Subcutaneous abdominal adipose tissue (tissue), 5 donors: Measurements from ENCODE around the gene TBX2.

Experiments used
- H3K27ac ChIP-seq: one replicate; pipeline ENCODE4 v1.7.0; 2013; ENCODE audit warnings: low read depth, mild to moderate bottlenecking, inconsistent platforms, low read length, moderate library complexity
- H3K27me3 ChIP-seq, 5 donors: one replicate each; pipeline ENCODE4 v1.7.0; 2013; ENCODE audit warnings: low read length in 5 of 5, inconsistent platforms in 1 of 5; ENCODE audit not compliant: control insufficient read depth in 5 of 5, insufficient read depth in 4 of 5
- H3K36me3 ChIP-seq, 5 donors: one replicate each; pipeline ENCODE4 v1.7.0; 2013; ENCODE audit warnings: low read length in 5 of 5; ENCODE audit not compliant: control insufficient read depth in 5 of 5, insufficient read depth in 5 of 5
- H3K4me1 ChIP-seq, 5 donors: one replicate each; pipeline ENCODE4 v1.7.0; 2013; ENCODE audit warnings: low read length in 5 of 5, mild to moderate bottlenecking in 3 of 5, moderate library complexity in 1 of 5; ENCODE audit not compliant: control insufficient read depth in 5 of 5, insufficient read depth in 5 of 5
- H3K4me3 ChIP-seq, 5 donors: one replicate each; pipeline ENCODE4 v1.7.0; 2013; ENCODE audit warnings: low read length in 5 of 5, low read depth in 1 of 5
- H3K9ac ChIP-seq, 5 donors: one replicate each; pipeline ENCODE4 v1.7.0; 2013; ENCODE audit warnings: low read length in 5 of 5, mild to moderate bottlenecking in 4 of 5, moderate library complexity in 3 of 5
- H3K9me3 ChIP-seq, 5 donors: one replicate each; pipeline ENCODE4 v1.7.0; 2013; ENCODE audit warnings: low read length in 5 of 5; ENCODE audit not compliant: control insufficient read depth in 5 of 5
- donor health status: healthy.
- donor health status: healthy.
- donor health status: healthy.
- donor health status: healthy.
- donor health status: healthy.

Gene TBX2

DNA sequence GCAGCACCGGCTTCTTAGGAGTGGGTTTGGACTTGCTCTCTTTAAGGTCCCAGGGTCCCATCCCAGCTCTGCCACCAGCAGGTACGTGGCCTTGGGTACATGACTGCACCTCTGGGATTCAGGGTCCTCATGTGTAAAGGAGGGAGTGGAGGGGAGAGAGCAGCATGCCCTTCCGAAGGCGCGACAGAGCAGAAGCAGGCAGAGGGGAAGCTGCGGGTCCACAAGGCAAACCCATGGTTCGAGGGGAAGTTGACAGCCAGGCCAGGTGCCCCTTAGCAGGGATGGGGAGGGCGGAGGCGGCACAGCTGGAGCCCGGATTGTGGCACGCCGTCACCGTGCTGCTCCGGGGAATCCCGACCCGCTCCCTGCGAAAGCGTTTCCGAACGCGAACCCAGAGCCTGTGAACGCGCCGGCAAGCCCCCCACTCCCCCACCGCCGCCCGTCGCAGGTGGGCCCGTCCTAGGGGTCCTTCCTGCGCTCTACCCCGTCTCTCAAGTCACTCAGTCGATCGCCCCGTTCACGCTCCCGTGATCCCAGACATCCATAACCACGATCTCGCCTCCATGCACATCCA is 4.1 kb upstream of the TBX2 start:
- Histone ChIP-seq H3K27me3 (peaks cover 7 to 20% (median 18%) of the 10 kb centered on the region in 5 donors), H3K36me3 (peaks cover 0 to 4% (median 3%) of the 10 kb centered on the region in 5 donors), H3K27ac (no peak overlapping the region), H3K4me3 (peak overlapping the region in 3 of 5 donors; percentile 22 to 73 (median 34)), H3K9me3 (no peaks in the 10 kb centered on the region), H3K4me1 (peaks cover 0 to 35% (median 27%) of the 10 kb centered on the region in 5 donors), H3K9ac (no peak overlapping the region)

GRCh38 chr17:61395983-61396585 is 3.6 kb upstream of the TBX2 start:
- H3K4me1 ChIP-seq = peaks cover 0 to 41% (median 33%) of the 10 kb centered on the region in 5 donors
- H3K9ac ChIP-seq = peak overlapping the region in 2 of 5 donors; percentile 30 to 41
- H3K27me3 ChIP-seq = peaks cover 7 to 22% (median 18%) of the 10 kb centered on the region in 5 donors
- H3K27ac ChIP-seq = no peak overlapping the region
- peaks cover 0 to 4% (median 3%) of the 10 kb centered on the region in 5 donors for H3K36me3 ChIP-seq
- peak overlapping the region in 3 of 5 donors; percentile 22 to 73 (median 48) for H3K4me3 ChIP-seq
- no peaks in the 10 kb centered on the region for H3K9me3 ChIP-seq

DNA sequence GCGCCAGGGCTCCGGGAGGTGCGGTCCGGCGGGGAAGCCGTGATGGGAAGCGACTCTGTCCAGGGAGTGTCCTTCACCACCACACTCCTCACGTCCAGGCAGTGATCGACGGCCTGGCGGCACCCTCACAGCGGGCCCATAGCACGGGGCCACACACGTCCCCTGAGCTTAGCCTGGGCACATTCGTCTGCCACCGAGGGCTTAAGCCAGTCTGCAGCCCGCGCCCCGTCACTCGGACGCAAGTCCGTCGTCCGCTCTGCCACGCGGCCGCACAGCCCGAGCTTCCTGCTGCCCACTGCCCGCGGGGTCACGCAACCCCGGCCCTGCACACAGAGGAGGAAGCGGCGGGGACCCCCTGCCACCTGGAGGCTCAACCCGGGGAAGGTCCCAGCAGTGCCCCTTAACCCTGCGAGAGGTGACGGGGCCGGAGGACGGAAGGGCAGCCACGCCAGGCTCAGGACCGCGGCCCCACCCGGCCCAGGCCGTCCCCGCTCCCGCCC is 3.0 kb upstream of the TBX2 start:
- Histone ChIP-seq H3K9me3 (no peaks in the 10 kb centered on the region), H3K27me3 (peaks cover 11 to 28% (median 22%) of the 10 kb centered on the region in 5 donors), H3K9ac (peak overlapping the region in 2 of 5 donors; percentile 30 to 41), H3K27ac (no peak overlapping the region), H3K4me3 (peak overlapping the region in 4 of 5 donors; percentile 29 to 73 (median 50)), H3K4me1 (peaks cover 0 to 47% (median 38%) of the 10 kb centered on the region in 5 donors), H3K36me3 (peaks cover 0 to 5% (median 3%) of the 10 kb centered on the region in 5 donors)

GRCh38 chr17:61397086-61397842 is 2.4 kb upstream of the TBX2 start:
- Histone ChIP-seq H3K4me1 (peaks cover 0 to 51% (median 40%) of the 10 kb centered on the region in 5 donors), H3K9me3 (no peaks in the 10 kb centered on the region), H3K27me3 (peaks cover 15 to 33% (median 28%) of the 10 kb centered on the region in 5 donors), H3K9ac (peak overlapping the region in 2 of 5 donors; percentile 20 to 41), H3K36me3 (peaks cover 0 to 7% (median 0%) of the 10 kb centered on the region in 5 donors), H3K4me3 (peak overlapping the region in 4 of 5 donors; percentile 59 to 73 (median 66)), H3K27ac (no peak overlapping the region)

GRCh38 chr17:61398721-61399130 is 917 bp upstream of the TBX2 start:
- Histone ChIP-seq H3K36me3 (peaks cover 0 to 4% (median 0%) of the 10 kb centered on the region in 5 donors), H3K4me3 (peak overlapping the region; percentile 59 to 77 (median 69)), H3K9me3 (no peaks in the 10 kb centered on the region), H3K9ac (peak overlapping the region in 4 of 5 donors; percentile 21 to 80 (median 36)), H3K27ac (no peak overlapping the region), H3K27me3 (peaks cover 16 to 39% (median 34%) of the 10 kb centered on the region in 5 donors), H3K4me1 (peaks cover 0 to 62% (median 42%) of the 10 kb centered on the region in 5 donors)

DNA sequence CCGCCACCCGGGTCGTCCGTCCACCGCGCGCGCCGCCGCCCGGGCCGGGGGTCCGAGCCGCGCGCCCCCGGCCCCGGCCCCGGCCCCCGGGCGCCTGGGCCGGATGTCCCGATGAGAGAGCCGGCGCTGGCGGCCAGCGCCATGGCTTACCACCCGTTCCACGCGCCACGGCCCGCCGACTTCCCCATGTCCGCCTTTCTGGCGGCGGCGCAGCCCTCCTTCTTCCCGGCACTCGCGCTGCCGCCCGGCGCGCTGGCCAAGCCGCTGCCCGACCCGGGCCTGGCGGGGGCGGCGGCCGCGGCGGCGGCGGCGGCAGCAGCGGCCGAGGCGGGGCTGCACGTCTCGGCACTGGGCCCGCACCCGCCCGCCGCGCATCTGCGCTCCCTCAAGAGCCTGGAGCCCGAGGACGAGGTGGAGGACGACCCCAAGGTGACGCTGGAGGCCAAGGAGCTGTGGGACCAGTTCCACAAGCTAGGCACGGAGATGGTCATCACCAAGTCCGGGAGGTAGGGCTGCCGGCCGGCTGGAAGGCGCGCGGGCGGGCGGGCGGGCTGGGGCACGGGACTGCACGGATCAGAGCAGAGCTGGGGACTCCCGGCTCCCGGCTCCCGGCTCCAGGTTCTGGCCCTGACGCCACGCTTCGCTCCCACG is 548 bp downstream of the TBX2 start:
- peaks cover 0 to 76% (median 57%) of the 10 kb centered on the region in 5 donors for H3K4me1 ChIP-seq
- peak overlapping the region in 2 of 5 donors; percentile 23 to 66 for H3K9ac ChIP-seq
- H3K4me3 ChIP-seq = peak overlapping the region; percentile 59 to 73 (median 62)
- H3K9me3 ChIP-seq = no peaks in the 10 kb centered on the region
- H3K27me3 ChIP-seq = peaks cover 16 to 53% (median 48%) of the 10 kb centered on the region in 5 donors
- peaks cover 0 to 4% (median 2%) of the 10 kb centered on the region in 5 donors for H3K36me3 ChIP-seq
- no peak overlapping the region for H3K27ac ChIP-seq

DNA sequence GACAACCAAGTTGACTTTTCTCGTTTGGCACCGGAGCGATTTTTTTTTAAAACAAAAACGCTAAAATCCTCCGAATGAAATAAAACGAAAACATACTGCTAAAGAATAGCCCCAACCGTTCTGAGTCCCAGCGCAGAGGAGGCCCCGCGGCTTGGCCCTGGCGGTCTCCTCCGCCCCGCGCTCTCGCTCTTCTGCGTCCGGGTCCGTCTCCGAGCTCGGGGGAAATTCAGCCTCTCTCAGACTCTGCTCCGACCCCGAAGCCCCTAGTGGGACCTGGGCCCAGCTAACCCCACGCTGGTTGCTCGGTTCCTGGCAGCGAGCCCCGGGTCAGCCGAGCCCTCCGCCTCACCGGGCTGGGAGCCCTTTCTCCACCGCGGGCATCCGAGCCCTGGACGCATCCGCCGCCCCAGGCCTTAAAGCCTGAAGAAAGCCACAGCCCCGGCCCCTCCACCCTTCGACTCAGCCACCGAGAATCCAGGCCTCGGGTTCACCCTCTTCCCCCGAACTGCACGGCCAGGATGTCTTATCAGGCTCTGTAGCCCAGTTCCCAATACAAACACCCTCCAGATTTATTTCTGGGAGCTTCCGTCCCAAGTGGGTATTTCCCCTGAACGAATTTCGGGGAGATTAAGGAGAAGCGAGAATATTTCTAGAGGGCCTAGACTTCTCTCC is 1.2 kb downstream of the TBX2 start:
- Histone ChIP-seq H3K9me3 (no peaks in the 10 kb centered on the region), H3K9ac (peak overlapping the region in 4 of 5 donors; percentile 23 to 66 (median 52))

DNA sequence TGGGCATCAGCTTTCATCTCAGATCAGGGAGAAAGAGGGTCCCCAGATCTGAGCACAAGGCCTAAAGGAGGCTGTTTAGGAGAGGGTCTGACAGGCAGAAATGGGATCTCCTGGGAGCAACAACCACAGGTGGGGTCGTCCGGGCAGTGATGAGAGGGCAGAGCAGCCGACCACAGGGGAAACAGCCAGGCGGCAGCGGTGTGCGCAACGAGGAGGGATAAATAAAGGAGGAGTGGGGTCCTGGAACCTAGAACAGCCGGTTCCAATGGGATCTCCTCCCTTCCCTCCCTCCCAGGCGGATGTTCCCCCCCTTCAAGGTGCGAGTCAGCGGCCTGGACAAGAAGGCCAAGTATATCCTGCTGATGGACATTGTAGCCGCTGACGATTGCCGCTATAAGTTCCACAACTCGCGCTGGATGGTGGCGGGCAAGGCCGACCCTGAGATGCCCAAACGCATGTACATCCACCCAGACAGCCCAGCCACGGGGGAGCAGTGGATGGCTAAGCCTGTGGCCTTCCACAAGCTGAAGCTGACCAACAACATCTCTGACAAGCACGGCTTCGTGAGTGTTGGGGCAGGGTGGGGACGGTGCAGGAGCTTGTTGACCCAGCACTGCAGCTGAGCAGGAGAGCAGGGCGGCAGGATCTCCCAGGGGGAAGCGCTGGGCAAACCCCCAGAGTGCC is 1.9 kb downstream of the TBX2 start:
- H3K27ac ChIP-seq = peak overlapping the region; percentile 37
- H3K9me3 ChIP-seq = no peaks in the 10 kb centered on the region
- H3K4me1 ChIP-seq = peaks cover 0 to 75% (median 58%) of the 10 kb centered on the region in 5 donors
- peaks cover 14 to 62% (median 53%) of the 10 kb centered on the region in 5 donors for H3K27me3 ChIP-seq
- H3K4me3 ChIP-seq = peak overlapping the region; percentile 19 to 73 (median 62)
- H3K36me3 ChIP-seq = peaks cover 0 to 9% (median 6%) of the 10 kb centered on the region in 5 donors
- H3K9ac ChIP-seq = peak overlapping the region in 3 of 5 donors; percentile 42 to 66 (median 63)

More for the DNA sequence above, 1.2 kb downstream of the TBX2 start:
- Histone ChIP-seq H3K4me1 (peaks cover 0 to 82% (median 60%) of the 10 kb centered on the region in 5 donors), H3K36me3 (peaks cover 0 to 7% (median 4%) of the 10 kb centered on the region in 5 donors), H3K27me3 (peaks cover 16 to 60% (median 51%) of the 10 kb centered on the region in 5 donors), H3K4me3 (peak overlapping the region; percentile 59 to 73 (median 62)), H3K27ac (peak overlapping the region; percentile 37)
